GM19468 (cell line): ENCODE results near the gene GSC.

Experiments
- ATAC-seq: cut with Tn5 transposase; IDR thresholded peaks from one replicate; pipeline ENCODE4 v1.9.1; 2021; ENCODE audit warnings: mild to moderate bottlenecking, moderate library complexity, moderate number of reproducible peaks; ENCODE audit not compliant: unreplicated experiment; ENCODE audit errors: extremely low read depth

The GSC gene

GRCh38 chr14:94773061-94773648 lies 3.2 kb upstream of the GSC start:
- no peak for ATAC-seq

- ATAC-seq, result no peak
These were observed 2.6 kb upstream of the GSC start for GRCh38 chr14:94772548-94772947.

GRCh38 chr14:94771906-94772490 lies 2.1 kb upstream of the GSC start:
- ATAC-seq, result no peak

- no peak for ATAC-seq
These were observed 1.4 kb upstream of the GSC start for GRCh38 chr14:94771158-94771905.

- ATAC-seq, result no peak
These were observed 873 bp upstream of the GSC start for GRCh38 chr14:94770815-94771157.

- no peak for ATAC-seq
These were observed 387 bp upstream of the GSC start for GRCh38 chr14:94770251-94770749.

- no peak for ATAC-seq
These were observed 1.2 kb downstream of the GSC start for GRCh38 chr14:94768521-94769390.

- no peak for ATAC-seq
These were observed 1.8 kb downstream of the GSC start for GRCh38 chr14:94768141-94768520.

GRCh38 chr14:94767321-94767878 lies 2.5 kb downstream of the GSC start:
- no peak for ATAC-seq

- ATAC-seq, result no peak
These were observed 5.3 kb downstream of the GSC start for GRCh38 chr14:94764573-94764972.

- ATAC-seq, result no peak
These were observed 7.5 kb downstream of the GSC start for GRCh38 chr14:94762431-94762830.

- ATAC-seq, result no peak
These were observed 7.9 kb downstream of the GSC start for GRCh38 chr14:94761997-94762377.

- no peak for ATAC-seq
These were observed 8.4 kb downstream of the GSC start for GRCh38 chr14:94761348-94761996.

- no peak for ATAC-seq
These were observed 13.5 kb downstream of the GSC start for GRCh38 chr14:94756310-94756882.

GRCh38 chr14:94754391-94754942 lies 15.4 kb downstream of the GSC start:
- ATAC-seq, result no peak

- no peak for ATAC-seq
These were observed 17.1 kb downstream of the GSC start for GRCh38 chr14:94752591-94753436.

- no peak for ATAC-seq
These were observed 18.0 kb downstream of the GSC start for GRCh38 chr14:94751956-94752355.

- ATAC-seq, result no peak
These were observed 18.6 kb downstream of the GSC start for GRCh38 chr14:94751321-94751720.
